ENCODE data around the gene PCK1. TPM values are rescaled to one million over a fixed set of nuclear protein-coding genes. Genes with fewer than 3 reads are reported as not detected.

The PCK1 gene
- total and polyA plus RNA-seq, 2 of the 8 experiments (the other 6 are each of a cell fraction or from before 2014, with no cell fraction given) = not detected

DNA sequence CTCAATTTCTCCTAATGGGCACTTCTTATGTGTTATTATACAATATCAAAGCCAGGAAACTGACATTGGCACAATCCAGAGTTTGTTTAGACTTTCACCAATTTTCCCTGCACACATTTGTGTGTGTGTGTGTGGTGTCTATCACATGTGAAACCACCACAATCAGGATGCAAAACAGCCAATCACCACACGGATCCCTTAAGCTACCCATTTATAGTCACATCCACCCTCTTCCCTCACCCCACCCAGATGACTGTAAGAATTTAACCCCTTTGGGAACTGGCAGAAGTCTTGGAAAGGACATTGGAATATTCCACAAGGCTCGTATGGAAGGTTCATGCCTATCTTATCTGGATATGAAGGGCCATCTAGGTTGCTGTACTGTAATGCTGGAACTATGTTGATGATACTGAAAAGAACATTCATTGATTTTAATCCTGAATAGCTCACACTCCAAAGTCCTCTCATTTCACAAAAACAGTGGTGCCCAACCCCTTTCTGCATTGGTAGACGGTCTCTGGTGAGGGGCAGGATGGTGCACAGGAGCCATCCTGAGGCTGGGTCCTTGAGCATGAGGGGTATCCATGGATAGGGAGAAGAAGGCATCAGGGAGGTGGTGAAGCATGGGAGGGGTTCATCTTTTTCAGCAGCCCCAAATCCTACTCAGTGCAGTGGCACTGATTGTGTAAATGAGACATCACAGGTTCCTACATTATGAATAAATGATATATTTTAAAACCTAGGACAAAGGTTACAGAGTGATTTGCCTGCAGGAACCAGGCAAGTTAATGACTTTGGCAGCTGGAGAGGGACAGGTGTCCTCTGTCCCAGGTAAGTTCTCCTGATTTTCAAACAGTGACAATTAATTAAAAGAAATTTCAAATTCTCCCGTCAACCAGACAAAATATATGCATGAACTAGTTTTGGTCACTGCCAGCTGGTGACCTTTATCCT is 23.9 kb upstream of the PCK1 start:
- ChIA-PET POLR2A (ENCODE audit: partially characterized antibody) (no interaction called here), CTCF (ENCODE audit: partially characterized antibody) (interaction anchor here (0.7 to 1.6 kb wide), 4 partner anchors 9 to 51 kb away, joined by 3 to 7 read pairs (median 4); no protein-coding TSS in a partner anchor)
- Histone ChIP-seq H2AK5ac (ENCODE audit: low read depth, low read length) (no peak overlapping the region), H2AFZ (ENCODE audit: low read length) (no peak overlapping the region), H3K4me2 (ENCODE audit: insufficient read depth in 1 of 2, low read depth in 2 of 2, low read length in 2 of 2) (no peak overlapping the region), H2BK120ac (replicated peaks; ENCODE audit: low read depth, low read length) (no peak overlapping the region), H4K5ac (ENCODE audit: insufficient read length, low read depth, low read length) (no peak overlapping the region), H2BK15ac (ENCODE audit: low read length) (no peak overlapping the region), H3K23me2 (ENCODE audit: low read depth, low read length) (peaks cover 2% of the 10 kb centered on the region; the same call in 1 of the 2 replicates), H3K27me3 (replicated peaks in 1 of 4; ENCODE audit: control insufficient read depth in 3 of 4, extremely low read depth in 1 of 4, insufficient read depth in 3 of 4, low read length in 3 of 4) (no peaks in the 10 kb centered on the region), H3K79me2 (ENCODE audit: control insufficient read depth in 1 of 2, insufficient read depth in 2 of 2, low read length in 2 of 2) (no peaks in the 10 kb centered on the region), H2BK5ac (ENCODE audit: low read depth, low read length) (no peak overlapping the region), H4K91ac (replicated peaks; ENCODE audit: insufficient read length, low read length) (no peak overlapping the region), H3K27ac (ENCODE audit: low read depth, low read length) (no peak overlapping the region), H3K23ac (ENCODE audit: insufficient read length) (no peak overlapping the region), H2BK12ac (ENCODE audit: low read depth, low read length) (no peak overlapping the region), H3K14ac (ENCODE audit: insufficient read length) (no peak overlapping the region), H3K56ac (replicated peaks; ENCODE audit: insufficient read length, low read depth, low read length) (no peak overlapping the region), H3K4me3 (ENCODE audit: extremely low read depth in 1 of 4, insufficient read depth in 2 of 4, low read depth in 3 of 4, low read length in 4 of 4) (no peak overlapping the region), H3K18ac (ENCODE audit: extremely low read depth, low read length) (no peak overlapping the region), H3K79me1 (ENCODE audit: low read depth, low read length) (no peaks in the 10 kb centered on the region), H3K4ac (replicated peaks; ENCODE audit: insufficient read length, low read depth, low read length) (no peak overlapping the region), H3K9me3 (ENCODE audit: insufficient read depth in 2 of 2, low read depth in 1 of 2, low read length in 1 of 2) (peaks cover 4 to 10% of the 10 kb centered on the region in 2 experiments; a peak in 1 of 4 replicates), H3K4me1 (replicated peaks in 1 of 4; ENCODE audit: control insufficient read depth in 3 of 4, insufficient read depth in 4 of 4, low read length in 3 of 4) (no peaks in the 10 kb centered on the region), H3K36me3 (ENCODE audit: control insufficient read depth in 2 of 4, insufficient read depth in 4 of 4, low read length in 3 of 4) (no peaks in the 10 kb centered on the region; a peak in 1 of 8 replicates), H2BK20ac (ENCODE audit: low read length) (no peak overlapping the region), H4K20me1 (replicated peaks in 1 of 2; ENCODE audit: control insufficient read depth in 1 of 2, insufficient read depth in 2 of 2, low read length in 2 of 2) (no peaks in the 10 kb centered on the region), H4K8ac (ENCODE audit: extremely low read depth, insufficient read depth, low read length) (no peak overlapping the region), H3K9ac (replicated peaks in 1 of 4; ENCODE audit: extremely low read depth in 1 of 4, low read depth in 3 of 4, low read length in 3 of 4) (no peak overlapping the region)
- no peak for DNase-seq (ENCODE audit: low read depth in 1 of 2, low spot score in 2 of 2)
- WGBS, 2 experiments (ENCODE audit: extremely low coverage in 1 of 2, insufficient coverage in 1 of 2, insufficient read length in 1 of 2, insufficient replicate concordance in 2 of 2, low coverage in 1 of 2, low lambda C conversion rate in 2 of 2, missing lambda C conversion rate in 1 of 2) = 84% methylated on average over 4 of the region's 4 CpGs; no CpG with 5 or more reads in 1 of the 2 experiments
- FAIRE-seq = no peak
- no peak for TF ChIP-seq RFX5 (IDR thresholded peaks at IDR 0.05; ENCODE audit: borderline replicate concordance, low read depth, low read length)
- TF ChIP-seq, protein P1, sequence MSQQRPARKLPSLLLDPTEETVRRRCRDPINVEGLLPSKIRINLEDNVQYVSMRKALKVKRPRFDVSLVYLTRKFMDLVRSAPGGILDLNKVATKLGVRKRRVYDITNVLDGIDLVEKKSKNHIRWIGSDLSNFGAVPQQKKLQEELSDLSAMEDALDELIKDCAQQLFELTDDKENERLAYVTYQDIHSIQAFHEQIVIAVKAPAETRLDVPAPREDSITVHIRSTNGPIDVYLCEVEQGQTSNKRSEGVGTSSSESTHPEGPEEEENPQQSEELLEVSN (IDR thresholded peaks at IDR 0.05) = no peak
- no peak for TF ChIP-seq NANOG (IDR thresholded peaks at IDR 0.05; ENCODE audit: insufficient read depth, low read depth, low read length, poor library complexity, severe bottlenecking)
- no peak for TF ChIP-seq RNF2 (IDR thresholded peaks at IDR 0.05; ENCODE audit: borderline replicate concordance, low read depth, low read length, missing control alignments, poor library complexity, severe bottlenecking)
- TF ChIP-seq CTBP2 (IDR thresholded peaks at IDR 0.05; ENCODE audit: borderline replicate concordance, insufficient read depth, insufficient read length, low read length) = no peak
- TF ChIP-seq TBP (IDR thresholded peaks at IDR 0.05; ENCODE audit: low read depth, low read length) = no peak
- TF ChIP-seq CEBPB (IDR thresholded peaks at IDR 0.05; ENCODE audit: low read depth, low read length) = no peak
- TF ChIP-seq KDM5A (IDR thresholded peaks at IDR 0.05; ENCODE audit: low read length) = no peak
- TF ChIP-seq GABPA (IDR thresholded peaks at IDR 0.05; ENCODE audit: borderline replicate concordance, insufficient read depth, low read length) = no peak
- no peak for TF ChIP-seq RXRA (IDR thresholded peaks at IDR 0.05; ENCODE audit: insufficient read depth, low read depth, low read length)

Data from H1 (cell line).